Measurements from ENCODE around the gene PBX4.

The PBX4 gene

GRCh38 chr19:19531951-19532805 is 86.3 kb downstream of the PBX4 start:
- TF ChIP-seq GATA3 (IDR thresholded peaks at IDR 0.05; ENCODE audit: low read depth, low read length) (no peak), GATA2 (IDR thresholded peaks at IDR 0.05; ENCODE audit: low read depth, low read length) (no peak)

DNA sequence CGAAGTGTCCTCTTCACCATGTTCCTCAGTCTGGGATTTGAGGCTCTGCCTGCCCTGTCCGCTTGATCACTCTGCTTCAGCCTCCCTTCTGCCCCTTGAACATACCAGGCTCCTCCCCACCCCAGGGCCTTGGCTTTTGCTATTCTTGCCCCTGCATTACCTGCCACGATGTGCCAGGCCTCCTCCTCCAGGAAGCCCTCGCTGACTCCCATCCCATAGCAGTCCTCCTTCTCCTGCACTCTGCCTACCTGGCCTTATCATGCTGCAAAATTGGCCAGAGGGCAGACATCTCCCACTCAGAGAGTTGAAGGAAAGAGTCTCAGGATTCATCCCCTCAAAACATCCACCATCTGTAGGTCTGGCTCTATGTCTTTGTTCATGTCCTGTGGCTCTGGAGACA is 87.6 kb downstream of the PBX4 start:
- TF ChIP-seq GATA3 (IDR thresholded peaks at IDR 0.05; ENCODE audit: low read depth, low read length) = no peak
- TF ChIP-seq GATA2 (IDR thresholded peaks at IDR 0.05; ENCODE audit: low read depth, low read length) = no peak

GRCh38 chr19:19530423-19530804 is 88.1 kb downstream of the PBX4 start:
- TF ChIP-seq GATA3 (IDR thresholded peaks at IDR 0.05; ENCODE audit: low read depth, low read length) = no peak
- TF ChIP-seq GATA2 (IDR thresholded peaks at IDR 0.05; ENCODE audit: low read depth, low read length) = no peak

GRCh38 chr19:19529783-19530422 is 88.6 kb downstream of the PBX4 start:
- no peak for TF ChIP-seq GATA2 (IDR thresholded peaks at IDR 0.05; ENCODE audit: low read depth, low read length)
- no peak for TF ChIP-seq GATA3 (IDR thresholded peaks at IDR 0.05; ENCODE audit: low read depth, low read length)

DNA sequence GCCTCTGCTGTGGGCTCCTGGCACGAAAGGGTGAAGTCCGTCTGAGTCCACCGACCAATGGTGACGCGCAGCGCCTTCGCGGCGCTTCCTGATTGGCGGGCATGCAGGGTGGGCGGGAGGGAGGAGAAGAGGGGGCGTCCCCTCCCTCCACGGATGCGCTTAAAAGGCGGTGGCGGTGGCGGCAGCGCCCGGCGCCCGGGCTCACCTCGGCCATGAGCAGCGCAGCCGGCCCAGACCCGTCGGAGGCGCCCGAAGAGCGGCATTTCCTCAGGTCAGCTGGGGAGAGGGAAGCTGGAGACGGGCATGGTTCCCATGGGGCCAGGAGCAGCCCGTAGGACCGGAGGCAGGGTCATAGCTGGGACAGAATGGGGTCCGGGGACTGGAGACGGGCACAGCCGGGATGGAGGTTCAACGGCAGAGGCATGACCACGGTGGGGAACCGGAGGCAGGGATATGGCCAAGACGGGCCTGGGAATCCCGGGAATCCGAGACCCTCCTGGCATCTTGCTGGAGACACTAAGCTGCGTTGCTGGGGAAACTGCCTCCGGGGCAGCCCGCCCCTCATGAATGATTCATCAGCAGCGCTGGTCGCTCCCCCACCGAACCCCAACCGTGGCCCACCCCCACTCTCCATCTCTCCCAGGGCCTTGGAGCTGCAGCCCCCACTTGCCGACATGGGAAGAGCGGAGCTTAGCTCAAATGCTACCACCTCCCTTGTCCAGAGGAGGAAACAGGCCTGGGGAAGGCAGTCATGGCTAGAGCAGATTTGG is 89.6 kb downstream of the PBX4 start, which contains the start of gene YJEFN3:
Gene YJEFN3, plus strand, starts transcription at position 191 of the 770 bp plus-strand sequence. Its CDS starts 22 bp downstream, at position 213.
- TF ChIP-seq GATA2 (IDR thresholded peaks at IDR 0.05; ENCODE audit: low read depth, low read length) (no peak), GATA3 (IDR thresholded peaks at IDR 0.05; ENCODE audit: low read depth, low read length) (no peak)

DNA sequence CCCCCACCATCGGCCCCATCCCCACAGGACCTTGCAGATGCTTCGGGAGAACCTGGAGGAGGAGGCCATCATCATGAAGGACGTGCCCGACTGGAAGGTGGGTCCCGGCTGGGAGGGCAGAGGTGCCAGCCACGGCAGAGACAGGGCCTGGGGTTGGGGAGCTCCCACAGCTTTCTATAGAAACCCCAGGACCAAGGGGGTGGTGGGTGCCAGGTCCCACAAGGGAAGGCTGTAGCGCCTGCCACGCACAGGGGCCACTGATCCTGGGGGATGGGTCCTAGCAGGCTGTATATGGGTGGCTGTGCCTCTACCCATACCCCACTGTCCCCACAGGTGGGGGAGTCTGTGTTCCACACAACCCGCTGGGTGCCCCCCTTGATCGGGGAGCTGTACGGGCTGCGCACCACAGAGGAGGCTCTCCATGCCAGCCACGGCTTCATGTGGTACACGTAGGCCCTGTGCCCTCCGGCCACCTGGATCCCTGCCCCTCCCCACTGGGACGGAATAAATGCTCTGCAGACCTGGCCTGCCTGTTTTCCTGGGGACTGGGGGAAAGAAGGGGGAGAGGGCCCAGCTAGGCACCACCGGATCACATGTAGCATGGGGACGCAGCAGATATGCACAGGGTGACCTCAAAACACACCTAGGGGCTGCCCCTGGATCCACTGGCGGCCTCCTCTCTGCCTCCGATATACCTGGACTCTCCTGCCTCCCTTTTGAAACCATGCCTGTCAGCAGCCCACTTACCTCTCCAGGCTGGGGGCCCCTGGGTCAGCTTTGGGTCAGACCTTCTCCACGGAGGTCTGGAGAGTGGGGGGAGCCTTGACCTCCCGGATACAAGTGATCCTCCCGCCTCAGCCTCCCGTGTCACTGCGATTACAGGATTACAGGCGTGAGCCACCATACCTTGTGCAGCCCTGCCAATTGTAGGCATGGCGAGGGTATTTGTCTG is 90.5 kb downstream of the PBX4 start:
- no peak for TF ChIP-seq GATA2 (IDR thresholded peaks at IDR 0.05; ENCODE audit: low read depth, low read length)
- TF ChIP-seq GATA3 (IDR thresholded peaks at IDR 0.05; ENCODE audit: low read depth, low read length) = no peak

GRCh38 chr19:19527371-19527656 is 91.2 kb downstream of the PBX4 start:
- TF ChIP-seq GATA3 (IDR thresholded peaks at IDR 0.05; ENCODE audit: low read depth, low read length) = no peak
- TF ChIP-seq GATA2 (IDR thresholded peaks at IDR 0.05; ENCODE audit: low read depth, low read length) = no peak

DNA sequence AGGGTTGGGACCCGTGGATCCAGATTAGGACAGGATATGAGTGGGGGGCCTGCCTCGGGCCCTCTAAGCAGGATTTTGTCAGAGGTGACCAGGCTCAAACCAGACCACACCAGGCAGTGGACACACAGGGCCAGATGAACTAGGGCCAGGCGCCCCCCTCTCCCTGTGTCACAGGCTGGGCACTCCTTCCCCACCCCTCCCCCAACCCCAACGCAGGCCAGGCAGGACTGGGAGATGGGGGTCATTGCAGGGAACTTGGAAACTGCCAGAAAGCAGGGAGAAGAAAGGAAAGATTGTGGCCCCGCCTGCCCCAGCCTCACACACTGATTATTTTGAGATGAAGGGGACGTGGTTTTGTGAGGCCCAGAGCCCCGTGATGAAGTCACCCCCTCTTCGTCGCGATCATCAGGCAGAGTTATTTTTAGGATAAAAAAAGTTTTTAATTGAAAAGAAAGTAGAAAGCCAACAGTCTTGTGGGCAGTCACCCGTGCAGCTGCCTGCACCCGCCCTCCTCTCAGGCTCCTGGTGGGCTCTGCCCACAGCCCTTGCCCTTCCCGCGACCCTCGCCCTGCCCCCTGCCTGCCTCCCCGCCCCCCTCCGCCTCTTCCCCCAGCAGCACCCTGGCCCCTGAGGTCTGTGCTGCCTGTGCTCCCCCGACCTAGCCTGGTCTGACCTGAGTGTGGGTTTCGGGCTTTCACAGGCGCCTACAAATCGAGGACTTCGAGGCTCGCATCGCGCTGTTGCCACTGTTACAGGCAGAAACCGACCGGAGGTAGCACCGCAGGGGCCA is 91.7 kb downstream of the PBX4 start:
- TF ChIP-seq GATA2 (IDR thresholded peaks at IDR 0.05; ENCODE audit: low read depth, low read length) (no peak), GATA3 (IDR thresholded peaks at IDR 0.05; ENCODE audit: low read depth, low read length) (no peak)

DNA sequence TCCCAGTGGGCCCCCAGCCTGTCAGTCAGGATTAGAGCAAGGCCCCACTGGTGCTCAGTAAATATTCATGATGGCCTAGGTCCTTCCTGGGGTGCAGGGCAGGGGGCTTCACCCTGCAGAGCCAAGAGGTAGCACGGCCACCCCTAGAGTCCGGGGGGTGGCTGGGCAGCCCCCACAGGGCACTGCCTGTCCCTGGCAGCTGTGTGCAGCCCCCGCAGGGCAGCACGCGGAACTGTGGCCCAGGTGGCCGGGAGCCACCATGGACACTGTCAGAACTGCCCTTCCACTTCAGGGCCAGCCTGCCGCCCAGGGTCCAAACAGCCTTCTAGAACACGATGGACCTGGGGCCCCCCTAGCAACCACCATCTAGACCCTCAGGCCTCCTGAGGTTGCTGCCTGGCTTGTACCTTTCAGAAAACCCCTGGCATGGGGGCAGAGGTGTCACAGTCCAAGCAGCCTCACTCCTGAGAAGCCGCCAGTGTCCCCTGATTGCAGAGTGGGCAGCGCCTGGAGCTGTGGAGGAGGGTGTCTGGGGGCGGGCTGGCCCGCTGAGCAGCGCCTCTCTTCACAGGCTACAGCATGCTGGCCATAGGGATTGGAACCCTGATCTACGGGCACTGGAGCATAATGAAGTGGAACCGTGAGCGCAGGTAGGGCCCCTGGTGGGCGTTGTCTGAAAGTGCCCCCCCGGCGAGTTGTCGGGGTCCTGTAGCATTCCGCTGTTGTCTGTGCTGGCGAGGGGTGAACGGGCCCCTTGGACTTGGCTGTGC is 92.7 kb downstream of the PBX4 start:
- no peak for TF ChIP-seq GATA3 (IDR thresholded peaks at IDR 0.05; ENCODE audit: low read depth, low read length)
- TF ChIP-seq GATA2 (IDR thresholded peaks at IDR 0.05; ENCODE audit: low read depth, low read length) = no peak

DNA sequence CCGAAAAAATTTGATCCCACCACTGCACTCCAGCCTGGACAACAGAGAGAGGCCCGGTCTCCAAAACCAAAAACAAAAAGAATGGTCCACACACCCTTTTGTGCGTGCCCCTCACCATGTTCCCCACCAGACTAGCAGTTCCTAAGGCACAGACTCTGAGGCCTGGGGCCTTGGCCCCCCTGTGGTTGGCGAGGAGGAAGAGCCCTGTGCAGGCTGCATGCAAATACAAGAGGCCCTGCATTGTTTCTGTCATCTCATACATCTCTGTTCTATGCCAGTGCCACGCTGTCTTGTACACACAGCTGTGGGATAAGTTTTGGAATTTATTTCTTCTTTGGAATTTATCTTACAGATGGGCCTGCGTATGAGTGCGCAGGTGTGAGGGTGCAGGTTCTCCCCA is 94.4 kb downstream of the PBX4 start:
- TF ChIP-seq GATA3 (IDR thresholded peaks at IDR 0.05; ENCODE audit: low read depth, low read length) = no peak
- no peak for TF ChIP-seq GATA2 (IDR thresholded peaks at IDR 0.05; ENCODE audit: low read depth, low read length)

DNA sequence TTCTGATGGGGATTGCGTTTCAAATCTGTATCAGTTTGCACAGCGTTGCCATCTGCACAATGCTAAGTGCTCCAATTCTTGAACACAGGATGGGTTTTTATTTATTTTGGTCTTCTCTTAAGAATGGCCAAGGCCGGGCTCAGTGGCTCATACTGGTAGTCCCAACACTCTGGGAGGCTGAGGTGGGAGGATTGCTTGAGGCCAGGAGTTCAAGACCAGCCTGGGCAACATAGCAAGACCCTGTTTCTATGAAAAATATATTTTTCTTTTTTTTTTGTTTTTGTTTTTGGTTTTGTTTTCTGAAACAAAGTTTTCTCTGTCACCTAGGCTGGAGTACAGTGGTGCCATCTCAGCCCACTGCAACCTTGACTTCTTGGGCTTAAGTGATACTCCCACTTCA is 95.3 kb downstream of the PBX4 start:
- TF ChIP-seq GATA2 (IDR thresholded peaks at IDR 0.05; ENCODE audit: low read depth, low read length) = no peak
- TF ChIP-seq GATA3 (IDR thresholded peaks at IDR 0.05; ENCODE audit: low read depth, low read length) = no peak

GRCh38 chr19:19520989-19521388 is 97.5 kb downstream of the PBX4 start:
- no peak for TF ChIP-seq GATA2 (IDR thresholded peaks at IDR 0.05; ENCODE audit: low read depth, low read length)
- TF ChIP-seq GATA3 (IDR thresholded peaks at IDR 0.05; ENCODE audit: low read depth, low read length) = no peak

Measured in SH-SY5Y (cell line).